Measurements from ENCODE around the gene CPLX3.
A peak's percentile ranks its signal among the peaks of the same experiment; 100 is the strongest.

The CPLX3 gene

GRCh38 chr15:74808840-74809229 is 17.6 kb upstream of the CPLX3 start:
- Histone ChIP-seq H4K20me1 (ENCODE audit: insufficient read depth, low read length, poor library complexity, severe bottlenecking) (no peaks in the 10 kb centered on the region), H3K4me1 (ENCODE audit: insufficient read depth, low read length, poor library complexity, severe bottlenecking) (no peaks in the 10 kb centered on the region), H3K79me2 (ENCODE audit: insufficient read depth, low read length) (no peaks in the 10 kb centered on the region), H3K36me3 (ENCODE audit: insufficient read depth, low read length) (peaks cover 12% of the 10 kb centered on the region; the same call in 1 of the 2 replicates), H3K4me2 (ENCODE audit: low read depth, low read length, poor library complexity, severe bottlenecking) (no peak overlapping the region), H3K9me3 (ENCODE audit: insufficient read depth, low read depth, low read length) (no peaks in the 10 kb centered on the region), H3K9ac (ENCODE audit: low read depth, low read length, poor library complexity, severe bottlenecking) (no peak overlapping the region), H3K27me3 (ENCODE audit: insufficient read depth, low read length, poor library complexity, severe bottlenecking) (no peaks in the 10 kb centered on the region), H2AFZ (ENCODE audit: low read length) (no peak overlapping the region), H3K9me2 (replicated peaks; ENCODE audit: low read depth, low read length) (no peaks in the 10 kb centered on the region), H3F3A (ENCODE audit: low read depth) (peaks cover 3% of the 10 kb centered on the region; the same call in 1 of the 2 replicates), H3K4me3 (ENCODE audit: low read length, poor library complexity, severe bottlenecking) (no peak overlapping the region)
- TF ChIP-seq EZH2phosphoT487 (IDR thresholded peaks at IDR 0.05; ENCODE audit: borderline replicate concordance) (no peak), CTCF (conservative IDR thresholded peaks at IDR 0.05; ENCODE audit: low read length) (peak; percentile 30; the same call in 1 of the 2 replicates)

GRCh38 chr15:74809242-74809641 is 17.2 kb upstream of the CPLX3 start:
- Histone ChIP-seq H3K36me3 (ENCODE audit: insufficient read depth, low read length) (peaks cover 8% of the 10 kb centered on the region; the same call in 1 of the 2 replicates), H3K4me3 (ENCODE audit: low read length, poor library complexity, severe bottlenecking) (no peak overlapping the region), H3F3A (ENCODE audit: low read depth) (no peaks in the 10 kb centered on the region; the same call in 1 of the 2 replicates), H3K4me2 (ENCODE audit: low read depth, low read length, poor library complexity, severe bottlenecking) (no peak overlapping the region), H4K20me1 (ENCODE audit: insufficient read depth, low read length, poor library complexity, severe bottlenecking) (no peaks in the 10 kb centered on the region), H3K79me2 (ENCODE audit: insufficient read depth, low read length) (no peaks in the 10 kb centered on the region), H3K4me1 (ENCODE audit: insufficient read depth, low read length, poor library complexity, severe bottlenecking) (no peaks in the 10 kb centered on the region), H3K9me3 (ENCODE audit: insufficient read depth, low read depth, low read length) (no peaks in the 10 kb centered on the region), H3K27me3 (ENCODE audit: insufficient read depth, low read length, poor library complexity, severe bottlenecking) (no peaks in the 10 kb centered on the region), H3K9me2 (replicated peaks; ENCODE audit: low read depth, low read length) (no peaks in the 10 kb centered on the region), H2AFZ (ENCODE audit: low read length) (no peak overlapping the region), H3K9ac (ENCODE audit: low read depth, low read length, poor library complexity, severe bottlenecking) (no peak overlapping the region)
- TF ChIP-seq CTCF (conservative IDR thresholded peaks at IDR 0.05; ENCODE audit: low read length) (0 out of 2 replicates have a peak, but pooled peaks have one; percentile 4), EZH2phosphoT487 (IDR thresholded peaks at IDR 0.05; ENCODE audit: borderline replicate concordance) (no peak)

- TF ChIP-seq CTCF (conservative IDR thresholded peaks at IDR 0.05; ENCODE audit: low read length) (no peak), EZH2phosphoT487 (IDR thresholded peaks at IDR 0.05; ENCODE audit: borderline replicate concordance) (no peak)
- peaks cover under 1% of the 10 kb centered on the region; the same call in 1 of the 2 replicates for H3K36me3 ChIP-seq (ENCODE audit: insufficient read depth, low read length)
- H3K4me3 ChIP-seq (ENCODE audit: low read length, poor library complexity, severe bottlenecking), result no peak overlapping the region
- no peaks in the 10 kb centered on the region for H4K20me1 ChIP-seq (ENCODE audit: insufficient read depth, low read length, poor library complexity, severe bottlenecking)
- no peaks in the 10 kb centered on the region for H3K79me2 ChIP-seq (ENCODE audit: insufficient read depth, low read length)
- H3F3A ChIP-seq (ENCODE audit: low read depth), result no peaks in the 10 kb centered on the region
- H3K4me1 ChIP-seq (ENCODE audit: insufficient read depth, low read length, poor library complexity, severe bottlenecking), result no peaks in the 10 kb centered on the region
- H3K4me2 ChIP-seq (ENCODE audit: low read depth, low read length, poor library complexity, severe bottlenecking), result no peak overlapping the region
- no peaks in the 10 kb centered on the region for H3K9me3 ChIP-seq (ENCODE audit: insufficient read depth, low read depth, low read length)
- H3K9me2 ChIP-seq (replicated peaks; ENCODE audit: low read depth, low read length), result no peaks in the 10 kb centered on the region
- H3K9ac ChIP-seq (ENCODE audit: low read depth, low read length, poor library complexity, severe bottlenecking), result no peak overlapping the region
- H2AFZ ChIP-seq (ENCODE audit: low read length), result no peak overlapping the region
- no peaks in the 10 kb centered on the region for H3K27me3 ChIP-seq (ENCODE audit: insufficient read depth, low read length, poor library complexity, severe bottlenecking)
Observed at GRCh38 chr15:74809956-74810355, 16.5 kb upstream of the CPLX3 start.

Measured in Loucy (cell line).